Psoas muscle (tissue), 8 donors: Measurements from ENCODE around the gene SMYD3. TPM values are rescaled to one million over a fixed set of nuclear protein-coding genes. Genes with fewer than 3 reads are reported as not detected.

Experiments used
- ATAC-seq, 4 donors: fragments of 200-7000 bp; cut with Tn5 transposase; one replicate each; pipeline ENCODE4 v1.9.1; 2020; ENCODE audit warnings: moderate library complexity in 3 of 4, mild to moderate bottlenecking in 2 of 4
- DNase-seq, 2 donors: peaks; one replicate each; pipeline ENCODE4 v3.0.0-alpha.2; 2020
- H3K27ac ChIP-seq: fragments of 200-600 bp; one replicate; pipeline ENCODE4 v1.8.0; 2022
- H3K27me3 ChIP-seq, 3 donors: fragments of 200-600 bp in 1 of 3; one replicate each; pipeline versions ENCODE4 v1.6.1 to v1.8.0; 2013 to 2022; ENCODE audit warnings: low read length in 2 of 3, mild to moderate bottlenecking in 2 of 3, moderate library complexity in 1 of 3; ENCODE audit not compliant: insufficient read depth in 3 of 3
- H3K36me3 ChIP-seq, 2 donors: fragments of 200-600 bp in 1 of 2; one replicate each; pipeline versions ENCODE4 v1.6.1 to v1.8.0; 2013 to 2022; ENCODE audit warnings: low read depth in 1 of 2, mild to moderate bottlenecking in 1 of 2, moderate library complexity in 1 of 2; ENCODE audit not compliant: insufficient read depth in 1 of 2
- H3K4me1 ChIP-seq: fragments of 200-600 bp; one replicate; pipeline ENCODE4 v1.8.0; 2022
- H3K4me3 ChIP-seq: fragments of 200-600 bp; one replicate; pipeline ENCODE4 v1.8.0; 2022; ENCODE audit warnings: mild to moderate bottlenecking
- H3K9me3 ChIP-seq: fragments of 200-600 bp; one replicate; pipeline ENCODE4 v1.8.0; 2022
- WGBS, 3 donors: extraction: QIAGEN DNeasy Blood & Tissue Kit; methylation state at CpG; one replicate each; pipeline versions ENCODE4 v1.1.6 to v1.1.7; 2013; 5-methylcytosine and 5-hydroxymethylcytosine counted together
- intact Hi-C, 2 donors: fragments of 100-400 bp; cut with DNase I; formaldehyde crosslinking; loops; one replicate each; pipeline versions ENCODE4 v1.11.0 to v1.14.2; 2022
- polyA plus RNA-seq, 3 donors: library from polyadenylated mRNA; stranded (reverse); fragments of 200-250 nt; gene quantifications; one replicate each; pipeline ENCODE4 v1.2.3, GENCODE V29; 2013
- total RNA-seq, 4 donors: library from RNA; stranded (reverse); fragmentation: NEBNext Ultra II Directional in 2 of 4; extraction: Animal tissue kit (Norgen Biotek cat#: 25700) in 2 of 4; gene quantifications; one replicate each; pipeline versions ENCODE4 v1.2.1 to v1.2.4, GENCODE V29; 2021 to 2023
- TF ChIP-seq, protein P1 (sequence below): fragments of 200-600 bp; IDR thresholded peaks from one replicate; pipeline ENCODE4 v1.8.0; 2022; ENCODE audit warnings: antibody characterized with exemption
- donor health status: healthy with polysubstance abuse.
- donor health status: DM: no; HTN: no; CAD: no; lungs with moderate emphysema.
- donor health status: Bipolar disorder and iron deficiency.
- donor health status: healthy.
- donor health status: DM: yes; HTN: yes; CAD: no.
- donor health status: DM: no; HTN: no; CAD: no.
- donor health status: DM: no; HTN: no; CAD: no.
- donor health status: DM: yes; HTN: yes; CAD: no.

The SMYD3 gene
- total and polyA plus RNA-seq, 7 donors: 2.9 to 6.4 (median 4.9) TPM

DNA sequence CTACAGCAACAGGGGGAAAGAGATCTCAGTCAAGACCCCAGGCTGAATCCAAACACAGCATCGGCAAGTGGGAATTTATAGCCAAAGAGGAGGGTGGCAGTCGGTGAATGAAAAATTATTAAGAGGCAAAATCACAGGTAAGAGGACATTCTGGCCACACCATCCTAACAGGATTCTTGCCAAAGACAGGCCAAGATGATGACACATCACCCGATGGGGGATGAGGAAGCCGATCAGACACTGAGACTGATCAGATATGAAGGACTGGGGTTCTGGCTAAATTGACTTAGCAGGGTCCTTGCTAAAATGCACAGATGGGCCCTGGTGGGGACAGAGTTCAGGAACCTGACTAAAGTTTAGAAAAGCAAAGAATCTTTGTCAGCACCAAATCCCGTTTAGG is 402.2 kb downstream of the SMYD3 start:
- intact Hi-C loops: no loop called here
- DNase-seq: no peak
- WGBS, 3 donors: 77 to 89% (median 81%) methylated on average over 5 of the region's 5 CpGs
- Histone ChIP-seq H3K4me3 (no peak overlapping the region), H3K4me1 (no peaks in the 10 kb centered on the region), H3K36me3 (no peaks in the 10 kb centered on the region), H3K9me3 (no peaks in the 10 kb centered on the region), H3K27me3 (no peaks in the 10 kb centered on the region), H3K27ac (no peak overlapping the region)
- TF ChIP-seq, protein P1, sequence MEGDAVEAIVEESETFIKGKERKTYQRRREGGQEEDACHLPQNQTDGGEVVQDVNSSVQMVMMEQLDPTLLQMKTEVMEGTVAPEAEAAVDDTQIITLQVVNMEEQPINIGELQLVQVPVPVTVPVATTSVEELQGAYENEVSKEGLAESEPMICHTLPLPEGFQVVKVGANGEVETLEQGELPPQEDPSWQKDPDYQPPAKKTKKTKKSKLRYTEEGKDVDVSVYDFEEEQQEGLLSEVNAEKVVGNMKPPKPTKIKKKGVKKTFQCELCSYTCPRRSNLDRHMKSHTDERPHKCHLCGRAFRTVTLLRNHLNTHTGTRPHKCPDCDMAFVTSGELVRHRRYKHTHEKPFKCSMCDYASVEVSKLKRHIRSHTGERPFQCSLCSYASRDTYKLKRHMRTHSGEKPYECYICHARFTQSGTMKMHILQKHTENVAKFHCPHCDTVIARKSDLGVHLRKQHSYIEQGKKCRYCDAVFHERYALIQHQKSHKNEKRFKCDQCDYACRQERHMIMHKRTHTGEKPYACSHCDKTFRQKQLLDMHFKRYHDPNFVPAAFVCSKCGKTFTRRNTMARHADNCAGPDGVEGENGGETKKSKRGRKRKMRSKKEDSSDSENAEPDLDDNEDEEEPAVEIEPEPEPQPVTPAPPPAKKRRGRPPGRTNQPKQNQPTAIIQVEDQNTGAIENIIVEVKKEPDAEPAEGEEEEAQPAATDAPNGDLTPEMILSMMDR: no peak
- ATAC-seq: no peak

GRCh38 chr1:246099570-246099969 is 407.5 kb downstream of the SMYD3 start:
- Histone ChIP-seq H3K27me3 (no peaks in the 10 kb centered on the region), H3K4me3 (no peak overlapping the region), H3K27ac (no peak overlapping the region), H3K36me3 (no peaks in the 10 kb centered on the region), H3K4me1 (no peaks in the 10 kb centered on the region), H3K9me3 (no peaks in the 10 kb centered on the region)
- ATAC-seq: no peak
- TF ChIP-seq, protein P1: no peak
- 51 to 58% (median 53%) methylated on average over 3 of the region's 3 CpGs for WGBS, 3 donors
- no peak for DNase-seq
- intact Hi-C loops: no loop called here

DNA sequence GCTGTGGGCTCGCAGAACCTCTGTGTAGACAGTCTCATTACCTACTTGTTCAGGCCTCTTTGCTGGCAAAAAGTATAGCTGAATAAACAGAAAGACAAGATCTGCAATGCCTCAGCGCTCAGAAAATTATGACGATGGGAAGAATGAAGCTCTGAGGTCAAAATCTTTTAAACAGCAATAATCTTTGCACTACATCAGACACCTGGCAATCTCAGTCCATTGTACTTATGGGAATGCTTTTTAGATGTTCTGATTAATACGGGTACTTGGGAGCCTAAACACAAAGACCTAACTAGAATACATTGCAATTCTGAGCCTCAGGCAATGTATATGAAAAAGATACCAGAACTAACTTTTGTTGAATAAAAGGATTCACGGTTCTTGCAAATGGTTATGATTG is 410.7 kb downstream of the SMYD3 start:
- WGBS, 3 donors: 92 to 95% (median 94%) methylated on average over 5 of the region's 5 CpGs
- ATAC-seq: no peak
- TF ChIP-seq, protein P1: no peak

DNA sequence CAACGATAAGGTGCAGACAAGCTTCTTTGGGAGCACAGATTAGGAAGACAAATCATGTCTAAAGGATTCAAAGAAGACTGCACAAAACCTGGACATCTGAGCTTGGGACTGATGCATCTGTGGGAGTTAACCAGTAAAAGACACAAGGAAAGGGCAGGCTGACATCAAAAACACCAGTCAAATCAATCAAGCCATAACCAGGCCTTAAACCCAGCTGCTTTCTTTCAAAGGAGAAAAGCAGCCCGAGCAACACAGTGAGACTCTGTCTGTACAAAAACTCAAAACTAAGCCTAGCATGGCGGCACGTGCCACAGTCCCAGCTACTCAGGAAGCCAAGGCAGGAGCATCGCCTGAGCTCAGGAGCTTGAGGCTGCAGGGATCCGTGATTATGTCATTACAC is 411.6 kb downstream of the SMYD3 start:
- intact Hi-C loops: no loop called here
- DNase-seq (no peak), ATAC-seq (no peak)
- 76 to 88% (median 80%) methylated on average over 6 of the region's 6 CpGs for WGBS, 3 donors
- Histone ChIP-seq H3K9me3 (no peaks in the 10 kb centered on the region), H3K4me3 (no peak overlapping the region), H3K36me3 (no peaks in the 10 kb centered on the region), H3K4me1 (no peaks in the 10 kb centered on the region), H3K27ac (no peak overlapping the region), H3K27me3 (no peaks in the 10 kb centered on the region)
- TF ChIP-seq, protein P1: no peak

More for the DNA sequence above, 410.7 kb downstream of the SMYD3 start:
- H3K4me3 ChIP-seq: no peak overlapping the region
- no peaks in the 10 kb centered on the region for H3K27me3 ChIP-seq
- no peak overlapping the region for H3K27ac ChIP-seq
- no peaks in the 10 kb centered on the region for H3K9me3 ChIP-seq
- no peaks in the 10 kb centered on the region for H3K4me1 ChIP-seq
- H3K36me3 ChIP-seq: no peaks in the 10 kb centered on the region
- no peak for DNase-seq
- intact Hi-C loops: no loop called here

GRCh38 chr1:246093230-246093629 is 413.8 kb downstream of the SMYD3 start:
- intact Hi-C loops: no loop called here
- DNase-seq (no peak), ATAC-seq (no peak)
- no peak overlapping the region for H3K27ac ChIP-seq
- no peaks in the 10 kb centered on the region for H3K4me1 ChIP-seq
- H3K4me3 ChIP-seq: no peak overlapping the region
- WGBS, 3 donors: 96 to 98% (median 97%) methylated on average over 4 of the region's 4 CpGs
- H3K36me3 ChIP-seq: no peaks in the 10 kb centered on the region
- no peaks in the 10 kb centered on the region for H3K27me3 ChIP-seq
- TF ChIP-seq, protein P1: no peak
- H3K9me3 ChIP-seq: no peaks in the 10 kb centered on the region
